PC-3 (cell line): ENCODE measurements around the gene EYS. TPM values are rescaled to one million over a fixed set of nuclear protein-coding genes. Genes with fewer than 3 reads are reported as not detected.

Source experiments
- ATAC-seq: fragments of 200-7000 bp; cut with Tn5 transposase; 2 replicates; pipeline ENCODE4 v1.9.1; 2020; ENCODE audit warnings: mild to moderate bottlenecking, moderate library complexity
- BruUV-seq: library from RNA; stranded (reverse); fragments of 400-500 nt; replicated peaks from 2 replicates; lab custom pipeline; 2021; lab: Mats Ljungman, UMichigan
- CTCF ChIA-PET: fragments of 300-600 bp; sonication (Branson Sonifier 250); formaldehyde crosslinking; loops from one replicate; lab custom pipeline; 2022; ENCODE audit warnings: antibody characterized with exemption; lab: Charles Lee
- POLR2A ChIA-PET: fragments of 300-600 bp; sonication (Branson Sonifier 250); formaldehyde crosslinking; loops from one replicate; lab custom pipeline; 2022; ENCODE audit warnings: antibody characterized with exemption; ENCODE audit not compliant: unreplicated experiment; lab: Charles Lee
- DNase-seq: peaks from one replicate; pipeline ENCODE4 v3.0.0-alpha.2; 2015
- H2AFZ ChIP-seq: fragments of 300-600 bp; sonication (generic); 2 replicates; pipeline ENCODE4 v1.6.0; 2016; ENCODE audit warnings: antibody characterized with exemption, low read length
- H3F3A ChIP-seq: fragments of 300-600 bp; sonication (generic); one replicate; pipeline ENCODE4 v1.6.0; 2017; ENCODE audit warnings: antibody characterized with exemption, low read length, control low read depth, mild to moderate bottlenecking; ENCODE audit not compliant: unreplicated experiment
- H3K27ac ChIP-seq: fragments of 300-600 bp; sonication (generic); 2 replicates; pipeline ENCODE4 v1.5.1; 2016; ENCODE audit warnings: mild to moderate bottlenecking, low read length
- H3K27me3 ChIP-seq: fragments of 300-600 bp; sonication (generic); 2 replicates; pipeline ENCODE4 v1.6.1; 2016; ENCODE audit warnings: low read length, mixed read lengths
- H3K36me3 ChIP-seq: fragments of 300-600 bp; sonication (generic); 2 replicates; pipeline ENCODE4 v1.6.1; 2016; ENCODE audit warnings: low read depth, mixed run types, low read length, mixed read lengths
- H3K4me1 ChIP-seq: fragments of 300-600 bp; sonication (generic); 2 replicates; pipeline ENCODE4 v1.5.1; 2016; ENCODE audit warnings: low read length; ENCODE audit not compliant: insufficient read depth
- H3K4me2 ChIP-seq: fragments of 300-600 bp; sonication (generic); 2 replicates; pipeline ENCODE4 v1.6.0; 2016; ENCODE audit warnings: low read length
- H3K4me3 ChIP-seq: fragments of 300-600 bp; sonication (generic); 2 replicates; pipeline ENCODE4 v1.5.1; 2016; ENCODE audit warnings: mild to moderate bottlenecking, low read length, mixed read lengths
- H3K79me2 ChIP-seq: fragments of 300-600 bp; sonication (generic); 2 replicates; pipeline ENCODE4 v1.6.1; 2017; ENCODE audit warnings: low read length, mixed read lengths
- H3K9ac ChIP-seq: fragments of 300-600 bp; sonication (generic); 2 replicates; pipeline ENCODE4 v1.6.0; 2016; ENCODE audit warnings: mild to moderate bottlenecking, low read length
- H3K9me2 ChIP-seq: fragments of 300-600 bp; sonication (generic); replicated peaks from 2 replicates; pipeline ENCODE4 v1.6.1; 2016; ENCODE audit warnings: mixed run types, low read length, mixed read lengths
- H3K9me3 ChIP-seq: fragments of 300-600 bp; sonication (generic); 2 replicates; pipeline ENCODE4 v1.6.1; 2016; ENCODE audit warnings: low read length, mixed read lengths
- H4K20me1 ChIP-seq: fragments of 300-600 bp; sonication (generic); 2 replicates; pipeline ENCODE4 v1.6.1; 2016; ENCODE audit warnings: low read length, mixed read lengths
- EZH2 ChIP-seq: fragments of 300-600 bp; sonication (generic); IDR thresholded peaks from one replicate; pipeline ENCODE4 v1.6.1; 2017; ENCODE audit warnings: antibody characterized with exemption, mild to moderate bottlenecking, low read length; ENCODE audit not compliant: unreplicated experiment
- EZH2phosphoT487 ChIP-seq: fragments of 300-600 bp; sonication (generic); IDR thresholded peaks from 2 replicates; pipeline ENCODE4 v1.6.1; 2018; ENCODE audit warnings: mild to moderate bottlenecking, antibody characterized with exemption, low read length, borderline replicate concordance
- intact Hi-C: fragments of 100-400 bp; cut with micrococcal nuclease; formaldehyde crosslinking; loops from 2 replicates; pipeline ENCODE4 v1.9.0; 2023
- total RNA-seq: library from RNA; depleted of rRNA; stranded (reverse); fragments of >200 nt; gene quantifications from 2 replicates; pipeline ENCODE4 v1.2.3, GENCODE V29; 2014
- TF ChIP-seq, protein P1 (sequence below): fragments of 300-600 bp; sonication (generic); conservative IDR thresholded peaks from 2 replicates; pipeline ENCODE4 v1.5.1; 2017; ENCODE audit warnings: antibody characterized with exemption, low read depth, mild to moderate bottlenecking, low read length

The EYS gene
- total RNA-seq, 1 experiment from 2014 or later: 0.07 TPM

DNA sequence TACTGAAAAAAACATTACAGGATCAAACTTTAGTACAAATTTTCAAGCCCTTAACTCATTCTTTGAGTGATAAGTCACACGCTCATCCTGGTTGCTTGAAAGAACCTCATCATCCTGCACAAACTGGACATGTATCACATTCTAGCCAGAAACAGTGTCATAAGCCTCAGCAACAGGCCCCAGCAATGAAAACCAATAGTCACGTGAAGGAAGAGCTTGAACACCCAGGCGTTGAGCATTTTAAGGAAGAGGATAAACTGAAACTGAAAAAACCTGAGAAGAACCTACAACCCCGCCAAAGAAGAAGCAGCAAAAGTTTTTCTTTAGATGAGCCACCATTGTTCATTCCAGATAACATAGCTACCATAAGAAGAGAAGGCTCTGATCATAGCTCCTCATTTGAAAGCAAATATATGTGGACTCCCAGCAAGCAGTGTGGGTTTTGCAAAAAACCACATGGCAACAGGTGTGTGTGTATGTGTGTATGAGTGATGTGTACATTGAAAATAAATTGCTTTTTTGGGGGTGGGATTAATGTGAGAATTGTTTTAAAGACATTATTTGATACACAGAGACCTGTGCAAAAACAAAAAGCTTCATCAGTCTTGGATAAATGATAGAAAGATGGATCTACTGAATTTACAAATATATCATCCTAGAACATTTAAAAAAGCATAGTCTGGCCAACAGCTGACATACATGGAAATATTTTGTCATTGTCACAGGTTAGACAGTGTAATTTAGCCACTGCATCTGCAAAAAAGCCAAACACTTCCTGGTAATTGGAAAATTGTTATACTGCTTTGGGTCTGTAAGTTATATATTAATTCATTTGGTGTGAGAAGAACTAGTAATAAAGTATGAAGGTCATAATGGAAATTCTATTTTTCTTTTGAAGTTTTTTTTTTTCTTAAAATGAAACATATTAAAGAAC, 2021.3 kb downstream of the EYS start:
- H3F3A ChIP-seq: no peaks in the 10 kb centered on the region
- no peak for DNase-seq
- H3K79me2 ChIP-seq: peaks cover 4% of the 10 kb centered on the region
- ChIA-PET CTCF (no interaction called here), POLR2A (interaction anchor here (0.6 kb wide), 1 partner anchor 18 kb away, joined by 4 read pairs; no protein-coding TSS in a partner anchor)
- TF ChIP-seq, protein P1, sequence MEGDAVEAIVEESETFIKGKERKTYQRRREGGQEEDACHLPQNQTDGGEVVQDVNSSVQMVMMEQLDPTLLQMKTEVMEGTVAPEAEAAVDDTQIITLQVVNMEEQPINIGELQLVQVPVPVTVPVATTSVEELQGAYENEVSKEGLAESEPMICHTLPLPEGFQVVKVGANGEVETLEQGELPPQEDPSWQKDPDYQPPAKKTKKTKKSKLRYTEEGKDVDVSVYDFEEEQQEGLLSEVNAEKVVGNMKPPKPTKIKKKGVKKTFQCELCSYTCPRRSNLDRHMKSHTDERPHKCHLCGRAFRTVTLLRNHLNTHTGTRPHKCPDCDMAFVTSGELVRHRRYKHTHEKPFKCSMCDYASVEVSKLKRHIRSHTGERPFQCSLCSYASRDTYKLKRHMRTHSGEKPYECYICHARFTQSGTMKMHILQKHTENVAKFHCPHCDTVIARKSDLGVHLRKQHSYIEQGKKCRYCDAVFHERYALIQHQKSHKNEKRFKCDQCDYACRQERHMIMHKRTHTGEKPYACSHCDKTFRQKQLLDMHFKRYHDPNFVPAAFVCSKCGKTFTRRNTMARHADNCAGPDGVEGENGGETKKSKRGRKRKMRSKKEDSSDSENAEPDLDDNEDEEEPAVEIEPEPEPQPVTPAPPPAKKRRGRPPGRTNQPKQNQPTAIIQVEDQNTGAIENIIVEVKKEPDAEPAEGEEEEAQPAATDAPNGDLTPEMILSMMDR: no peak
- no peak for TF ChIP-seq EZH2
- no peak for TF ChIP-seq EZH2phosphoT487
- no TSS peak for BruUV-seq
- no peak overlapping the region for H2AFZ ChIP-seq
- H3K9me3 ChIP-seq: no peaks in the 10 kb centered on the region
- no peak overlapping the region for H3K4me2 ChIP-seq
- ATAC-seq: no peak
- H3K36me3 ChIP-seq: no peaks in the 10 kb centered on the region
- H3K27me3 ChIP-seq: no peaks in the 10 kb centered on the region
- H3K4me3 ChIP-seq: no peak overlapping the region
- H3K9ac ChIP-seq: no peak overlapping the region
- H3K9me2 ChIP-seq: no peaks in the 10 kb centered on the region
- no peaks in the 10 kb centered on the region for H3K4me1 ChIP-seq
- H3K27ac ChIP-seq: no peak overlapping the region
- intact Hi-C loops: loop anchor here (5.0 kb wide), 1 partner anchor 77 kb away; no protein-coding TSS in a partner anchor
- 0 out of 2 replicates have a peak, but pooled peaks cover 5% of the 10 kb centered on the region for H4K20me1 ChIP-seq

DNA sequence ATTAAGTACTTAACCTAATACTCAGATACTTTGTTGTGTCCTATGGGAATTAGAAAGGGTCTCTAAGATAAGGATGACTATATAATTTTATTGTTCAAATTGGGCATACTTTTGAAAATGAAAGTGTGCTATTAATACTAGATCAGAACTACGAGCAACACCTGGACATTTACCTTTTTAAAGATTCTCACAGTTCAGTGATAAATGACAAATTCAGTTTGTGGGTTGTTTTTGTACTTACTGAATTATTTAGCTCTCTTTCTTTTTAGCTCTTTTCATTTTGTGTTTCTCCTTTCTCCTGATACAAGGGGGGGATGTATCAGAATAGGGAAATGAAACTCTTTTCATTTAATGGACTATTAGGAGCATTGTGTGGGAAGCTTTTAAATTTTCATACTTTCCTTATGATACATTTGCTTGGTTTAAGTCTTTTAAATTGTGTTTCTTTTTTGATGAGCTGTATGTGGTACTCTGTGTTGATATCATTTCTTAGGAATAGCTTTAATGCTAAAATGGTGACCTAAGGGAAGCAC, 2023.9 kb downstream of the EYS start:
- no peak for DNase-seq
- no peak overlapping the region for H3K9ac ChIP-seq
- no peaks in the 10 kb centered on the region for H3K36me3 ChIP-seq
- H3K4me1 ChIP-seq: no peaks in the 10 kb centered on the region
- ChIA-PET CTCF (no interaction called here), POLR2A (interaction anchor here (0.5 kb wide), 1 partner anchor 81 kb away, joined by 5 read pairs; no protein-coding TSS in a partner anchor)
- no peaks in the 10 kb centered on the region for H3K9me2 ChIP-seq
- ATAC-seq: no peak
- TF ChIP-seq, protein P1: no peak
- TF ChIP-seq EZH2 (no peak), EZH2phosphoT487 (no peak)
- H3K9me3 ChIP-seq: no peaks in the 10 kb centered on the region
- H3F3A ChIP-seq: no peaks in the 10 kb centered on the region
- H2AFZ ChIP-seq: no peak overlapping the region
- BruUV-seq: no TSS peak
- no peaks in the 10 kb centered on the region for H4K20me1 ChIP-seq
- intact Hi-C loops: loop anchor here (5.0 kb wide), 1 partner anchor 41 kb away; no protein-coding TSS in a partner anchor
- no peak overlapping the region for H3K27ac ChIP-seq
- no peaks in the 10 kb centered on the region for H3K27me3 ChIP-seq
- no peak overlapping the region for H3K4me2 ChIP-seq
- H3K79me2 ChIP-seq: peaks cover 9% of the 10 kb centered on the region
- no peak overlapping the region for H3K4me3 ChIP-seq
